ENCODE results near the gene LRRC31.

The LRRC31 gene

GRCh38 chr3:169847896-169848295, 21.8 kb downstream of the LRRC31 start:
- no peak overlapping the region for H3K27ac ChIP-seq
- no peak for TF ChIP-seq CTCF (conservative IDR thresholded peaks at IDR 0.05)
- TF ChIP-seq ZFX (IDR thresholded peaks at IDR 0.05) = no peak

GRCh38 chr3:169846458-169847193, 23.1 kb downstream of the LRRC31 start:
- no peak overlapping the region for H3K27ac ChIP-seq
- no peak for TF ChIP-seq CTCF (conservative IDR thresholded peaks at IDR 0.05)
- no peak for TF ChIP-seq ZFX (IDR thresholded peaks at IDR 0.05)

- no peak overlapping the region for H3K27ac ChIP-seq
- no peak for TF ChIP-seq ZFX (IDR thresholded peaks at IDR 0.05)
Measured at GRCh38 chr3:169842960-169843359, 26.8 kb downstream of the LRRC31 start.

- H3K27ac ChIP-seq = no peak overlapping the region
- no peak for TF ChIP-seq CTCF (conservative IDR thresholded peaks at IDR 0.05)
- no peak for TF ChIP-seq ZFX (IDR thresholded peaks at IDR 0.05)
Measured at GRCh38 chr3:169841171-169841570, 28.6 kb downstream of the LRRC31 start.

- H3K27ac ChIP-seq = no peak overlapping the region
- TF ChIP-seq CTCF (conservative IDR thresholded peaks at IDR 0.05) (no peak), ZFX (IDR thresholded peaks at IDR 0.05) (no peak)
Measured at GRCh38 chr3:169838511-169839030, 31.2 kb downstream of the LRRC31 start.

- TF ChIP-seq ZFX (IDR thresholded peaks at IDR 0.05) (no peak), CTCF (conservative IDR thresholded peaks at IDR 0.05) (no peak)
- no peak overlapping the region for H3K27ac ChIP-seq
Measured at GRCh38 chr3:169836942-169837275, 32.8 kb downstream of the LRRC31 start.

GRCh38 chr3:169836078-169836941, 33.4 kb downstream of the LRRC31 start:
- H3K27ac ChIP-seq = no peak overlapping the region
- TF ChIP-seq CTCF (conservative IDR thresholded peaks at IDR 0.05) (no peak), ZFX (IDR thresholded peaks at IDR 0.05) (no peak)
